GM12878 (cell line): ENCODE data around the gene TBATA. TPM values are rescaled to one million over a fixed set of nuclear protein-coding genes. Genes with fewer than 3 reads are reported as not detected.

Source experiments
- ATAC-seq: fragments of 200-7000 bp; cut with Tn5 transposase; 3 replicates; pipeline ENCODE4 v1.9.1; 2020; ENCODE audit warnings: mild to moderate bottlenecking, moderate library complexity
- BruUV-seq: library from RNA; stranded (reverse); fragments of 400-500 nt; replicated peaks from 2 replicates; lab custom pipeline; 2021; lab: Mats Ljungman, UMichigan
- CTCF ChIA-PET: fragments of 300-600 bp; sonication (Branson Sonifier 250); formaldehyde crosslinking; extraction: SDS; loops from one replicate; lab custom pipeline; 2021; ENCODE audit warnings: inconsistent platforms; lab: Yijun Ruan, JAX
- POLR2A ChIA-PET: fragments of 350-600 bp; formaldehyde crosslinking; extraction: SDS; loops from one replicate; lab custom pipeline; 2021; ENCODE audit warnings: inconsistent platforms; lab: Charles Lee
- RAD21 ChIA-PET: fragments of 300-600 bp; sonication (Branson Sonifier 250); formaldehyde crosslinking; loops from one replicate; lab custom pipeline; 2023; ENCODE audit warnings: antibody characterized with exemption; ENCODE audit not compliant: unreplicated experiment; lab: Charles Lee
- SMC1A ChIA-PET: fragments of 300-600 bp; sonication (Branson Sonifier 250); formaldehyde crosslinking; loops from one replicate; lab custom pipeline; 2023; ENCODE audit not compliant: unreplicated experiment, uncharacterized antibody; lab: Charles Lee
- DNase-seq: peaks from one replicate; pipeline ENCODE4 v3.0.0-alpha.2; 2011; ENCODE audit warnings: low read depth, low spot score
- FAIRE-seq: peaks from 3 replicates; lab custom pipeline; 2011; peaks lifted over from hg19 to GRCh38; lab: Jason Lieb, UNC
- H2AFZ ChIP-seq: 2 replicates; pipeline ENCODE4 v1.6.0; 2011; ENCODE audit warnings: low read depth, low read length, control low read depth; ENCODE audit not compliant: control insufficient read depth
- H3K27ac ChIP-seq: 2 replicates; pipeline ENCODE4 v1.5.1; 2011; ENCODE audit warnings: control low read depth; ENCODE audit not compliant: control insufficient read depth, insufficient read depth
- H3K27me3 ChIP-seq, 2 experiments: replicated peaks in 1 of 2; 2 replicates each; pipeline versions ENCODE4 v1.6.0 to v1.6.1; 2011; ENCODE audit warnings: low read length in 1 of 2; ENCODE audit not compliant: control insufficient read depth in 2 of 2, insufficient read depth in 2 of 2
- H3K36me3 ChIP-seq, 2 experiments: 2 replicates each; pipeline ENCODE4 v1.5.1; 2011; ENCODE audit warnings: low read length in 1 of 2; ENCODE audit not compliant: control insufficient read depth in 2 of 2, insufficient read depth in 2 of 2
- H3K4me1 ChIP-seq: 2 replicates; pipeline ENCODE4 v1.6.1; 2011; ENCODE audit warnings: mild to moderate bottlenecking, low read length, moderate library complexity, mixed read lengths; ENCODE audit not compliant: control insufficient read depth, insufficient read depth
- H3K4me2 ChIP-seq: 2 replicates; pipeline ENCODE4 v1.6.0; 2011; ENCODE audit warnings: control low read depth; ENCODE audit not compliant: control insufficient read depth, insufficient read depth
- H3K4me3 ChIP-seq: fragments of 200-600 bp; sonication (generic); 2 replicates; pipeline ENCODE4 v1.5.1; 2016
- H3K79me2 ChIP-seq: 2 replicates; pipeline ENCODE4 v1.6.0; 2011; ENCODE audit warnings: low read length; ENCODE audit not compliant: control insufficient read depth, insufficient read depth
- H3K9ac ChIP-seq: 2 replicates; pipeline ENCODE4 v1.8.0; 2011; ENCODE audit warnings: low read length, control low read depth, mixed read lengths; ENCODE audit not compliant: control insufficient read depth, insufficient read depth
- H3K9me3 ChIP-seq: replicated peaks from 3 replicates; pipeline ENCODE4 v1.5.1; 2011; ENCODE audit warnings: mild to moderate bottlenecking, low read length; ENCODE audit not compliant: control insufficient read depth, insufficient read depth
- H4K20me1 ChIP-seq: 2 replicates; pipeline ENCODE4 v1.6.0; 2011; ENCODE audit not compliant: control insufficient read depth, insufficient read depth
- BCLAF1 ChIP-seq: fragments of 450-650 bp; IDR thresholded peaks from 2 replicates; pipeline ENCODE4 v1.6.1; 2017; ENCODE audit warnings: antibody characterized with exemption, mild to moderate bottlenecking, moderate library complexity
- DPF2 ChIP-seq: fragments of 450-650 bp; IDR thresholded peaks from 2 replicates; pipeline ENCODE4 v1.6.1; 2017; ENCODE audit warnings: mild to moderate bottlenecking
- E2F8 ChIP-seq: fragments of 450-650 bp; IDR thresholded peaks from 2 replicates; pipeline ENCODE4 v1.6.1; 2018; ENCODE audit warnings: mild to moderate bottlenecking, low read depth, moderate library complexity; ENCODE audit not compliant: partially characterized antibody
- IKZF1 ChIP-seq: fragments of 450-650 bp; conservative IDR thresholded peaks from 2 replicates; pipeline ENCODE4 v1.6.1; 2017; ENCODE audit warnings: antibody characterized with exemption, mild to moderate bottlenecking
- PAX8 ChIP-seq: fragments of 450-650 bp; IDR thresholded peaks from 2 replicates; pipeline ENCODE4 v1.6.1; 2017; ENCODE audit warnings: mild to moderate bottlenecking, moderate library complexity
- POLR2AphosphoS2 ChIP-seq: IDR thresholded peaks from 2 replicates; pipeline ENCODE4 v1.6.1; 2011; ENCODE audit warnings: low read depth, mild to moderate bottlenecking, low read length, improper control_type of control experiment, moderate library complexity
- POLR2AphosphoS5 ChIP-seq: IDR thresholded peaks from 2 replicates; pipeline ENCODE4 v1.6.1; 2011; ENCODE audit warnings: mild to moderate bottlenecking, low read length, inconsistent platforms
- SMAD1 ChIP-seq: fragments of 450-650 bp; IDR thresholded peaks from 2 replicates; pipeline ENCODE4 v1.6.1; 2018; ENCODE audit warnings: mild to moderate bottlenecking, low read depth; ENCODE audit not compliant: partially characterized antibody
- WGBS: methylation state at CpG from one replicate; pipeline ENCODE4 v1.1.6; 2016; ENCODE audit warnings: low lambda C conversion rate; ENCODE audit not compliant: insufficient replicate concordance, insufficient coverage; ENCODE audit errors: missing lambda C conversion rate; 5-methylcytosine and 5-hydroxymethylcytosine counted together
- in situ Hi-C: fragments of 300-500 bp; cut with MboI; formaldehyde crosslinking; loops from 9 replicates; pipeline ENCODE4 v1.14.3; 2018; ENCODE audit warnings: mixed read lengths
- intact Hi-C: fragments of 100-400 bp; cut with micrococcal nuclease; formaldehyde crosslinking; loops from one replicate; pipeline ENCODE4 v1.14.2; 2022; ENCODE audit not compliant: unreplicated experiment
- polyA plus RNA-seq, 11 experiments: library from polyadenylated mRNA; depleted of rRNA in 4 of 11; unstranded in 6 of 11; stranded (reverse) in 5 of 11; fragments of >200 nt; fragmentation: Nextera tagmentation in 4 of 11; fragmentation: Illumina TruSeq in 1 of 11; extraction: Ambion mirVana in 4 of 11; extraction: Trizol in 1 of 11; gene quantifications; 1 replicate in 1 of 11; 2 replicates in 10 of 11; pipeline versions ENCODE4 v1.2.1 to v1.2.3, GENCODE V29; 2011 to 2016; ENCODE audit warnings: inconsistent platforms in 2 of 11, missing spikeins in 2 of 11, low read depth in 1 of 11
- total RNA-seq, 4 experiments: library from RNA; depleted of rRNA in 3 of 4; stranded (reverse); fragments of >200 nt in 3 of 4; fragmentation: Illumina TruSeq in 1 of 4; extraction: Trizol in 1 of 4; gene quantifications; 2 replicates each; pipeline versions ENCODE4 v1.2.1 to v1.2.3, GENCODE V29; 2013 to 2021

TBATA gene
- total and polyA plus RNA-seq, 10 of the 15 experiments (the other 5 are each of a cell fraction or from before 2014, with no cell fraction given) = not detected

- Histone ChIP-seq H3K4me1 (no peaks in the 10 kb centered on the region), H3K9ac (no peak overlapping the region), H3K36me3 (no peaks in the 10 kb centered on the region)
- intact Hi-C loops = loop anchor here (5.0 kb wide), 1 partner anchor 125 kb away; no protein-coding TSS in a partner anchor
- FAIRE-seq = no peak
- WGBS = 23% methylated on average over 8 of the region's 8 CpGs
- RAD21 ChIA-PET = interaction anchor here (1.6 to 2.4 kb wide), 3 partner anchors 198 to 295 kb away, joined by 6 to 9 read pairs (median 7); no protein-coding TSS in a partner anchor
- TF ChIP-seq POLR2AphosphoS5 (no peak), E2F8 (no peak), SMAD1 (no peak), POLR2AphosphoS2 (no peak), IKZF1 (no peak), PAX8 (no peak), DPF2 (no peak), BCLAF1 (no peak)
- TF ChIP-seq, all 136 proteins: peak for 0
- BruUV-seq = no TSS peak
- H4K20me1 ChIP-seq = no peaks in the 10 kb centered on the region
- H3K79me2 ChIP-seq = no peaks in the 10 kb centered on the region
- DNase-seq = no peak
- CTCF ChIA-PET = interaction anchor here (1.0 to 6.1 kb wide), 7 partner anchors 119 to 296 kb away, joined by 3 to 87 read pairs (median 4); no protein-coding TSS in a partner anchor
- no peaks in the 10 kb centered on the region; a peak in 1 of 4 replicates for H3K27me3 ChIP-seq
- H3K27ac ChIP-seq = no peak overlapping the region
- H3K4me2 ChIP-seq = no peak overlapping the region
- H2AFZ ChIP-seq = no peak overlapping the region
- POLR2A ChIA-PET = no interaction called here
- SMC1A ChIA-PET = interaction anchor here (0.6 to 6.7 kb wide), 3 partner anchors 137 to 559 kb away, joined by 3 to 45 read pairs (median 4); no protein-coding TSS in a partner anchor
- ATAC-seq = no peak
- H3K9me3 ChIP-seq = no peaks in the 10 kb centered on the region
- in situ Hi-C loops = no loop called here
- no peak overlapping the region for H3K4me3 ChIP-seq
These were observed 28.3 kb downstream of the TBATA start for GRCh38 chr10:70756700-70757360.
